HG02938 (cell line): ENCODE results near the gene ABHD17C.

ENCODE experiments used
- ATAC-seq: cut with Tn5 transposase; IDR thresholded peaks from one replicate; pipeline ENCODE4 v1.9.1; 2021; ENCODE audit warnings: mild to moderate bottlenecking, moderate library complexity; ENCODE audit not compliant: unreplicated experiment

ABHD17C gene

DNA sequence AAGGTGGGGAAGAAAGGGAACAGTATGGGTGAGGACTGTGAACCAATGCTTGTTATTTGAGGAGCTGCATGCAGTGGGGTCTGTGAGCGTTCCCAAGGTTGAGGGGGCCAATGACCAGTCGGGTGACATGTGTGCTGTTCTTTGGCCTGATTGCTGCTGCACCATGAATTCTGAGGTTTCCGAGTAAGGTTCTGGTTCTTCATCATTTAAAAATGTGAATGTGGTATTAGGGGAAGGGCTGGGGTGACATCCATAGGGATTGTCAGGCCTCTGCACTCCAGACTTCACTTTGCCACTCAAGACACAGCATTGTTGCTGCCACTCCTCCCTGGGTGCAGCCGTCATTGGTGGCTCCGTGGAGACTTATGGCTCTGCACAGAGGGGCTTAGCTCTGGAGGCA is 32.5 kb downstream of the ABHD17C start:
- no peak for ATAC-seq

GRCh38 chr15:80730387-80730786 is 35.3 kb downstream of the ABHD17C start:
- ATAC-seq = no peak

GRCh38 chr15:80730926-80731325 is 35.8 kb downstream of the ABHD17C start:
- no peak for ATAC-seq

GRCh38 chr15:80732167-80732566 is 37.1 kb downstream of the ABHD17C start:
- ATAC-seq = no peak

DNA sequence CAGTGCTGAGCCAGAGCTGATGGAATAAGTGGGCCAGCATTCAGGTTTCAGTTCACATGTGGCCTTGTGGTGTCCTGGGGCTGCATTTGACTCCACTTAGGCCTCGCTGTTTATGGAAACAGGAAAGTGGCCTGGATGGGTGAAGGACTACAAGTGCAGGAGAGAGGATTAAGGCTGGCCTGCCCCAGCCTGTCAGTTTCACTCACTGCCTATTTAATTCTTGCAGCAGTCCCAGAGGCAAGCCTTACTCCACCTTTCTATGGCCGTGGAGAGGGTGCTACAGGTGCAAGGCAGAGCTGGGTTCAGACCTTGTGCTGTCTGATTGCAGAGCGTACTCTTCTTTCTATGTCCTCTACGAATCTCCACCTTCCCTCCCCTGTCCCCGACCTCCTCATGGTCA is 37.7 kb downstream of the ABHD17C start:
- ATAC-seq = no peak

DNA sequence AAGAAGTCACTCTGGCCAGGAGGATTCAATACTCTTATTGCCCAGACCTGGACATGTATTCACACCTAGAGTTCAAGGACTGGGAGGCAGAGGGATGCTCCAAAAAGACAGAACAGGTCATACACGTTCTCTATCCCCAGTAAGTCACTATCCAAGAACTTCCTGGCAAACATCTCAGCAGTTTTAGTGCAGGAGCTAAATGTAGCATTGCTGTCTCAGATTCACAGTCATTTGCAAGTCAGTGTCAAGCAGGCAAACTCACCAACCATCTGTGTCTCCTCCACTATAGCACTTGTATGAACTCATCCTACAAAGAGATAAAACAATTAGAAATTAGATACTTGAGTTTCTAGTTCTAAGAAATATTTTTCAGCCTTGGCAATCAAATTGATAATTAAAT is 38.4 kb downstream of the ABHD17C start:
- ATAC-seq = no peak

- no peak for ATAC-seq
Observed at GRCh38 chr15:80735344-80735743, 40.2 kb downstream of the ABHD17C start.

DNA sequence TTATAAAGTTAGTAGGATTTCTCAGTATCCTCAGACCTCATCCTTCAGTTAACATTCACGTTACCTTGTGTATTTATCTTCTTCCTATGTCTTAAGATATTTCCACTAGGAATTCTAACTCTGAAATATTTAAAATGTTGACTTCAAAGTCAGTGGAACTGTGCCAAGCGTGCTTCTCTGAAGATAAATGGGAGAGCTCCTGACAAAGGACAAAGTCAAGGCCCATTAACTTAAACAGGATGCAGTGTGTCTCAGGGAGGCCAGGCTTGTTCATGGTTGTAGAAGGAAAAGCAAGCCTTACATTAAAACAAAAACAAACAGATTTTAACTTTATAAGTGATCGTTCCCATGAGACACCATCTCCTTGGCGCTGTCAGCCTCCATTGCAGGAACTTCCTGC is 41.5 kb downstream of the ABHD17C start:
- ATAC-seq = no peak

DNA sequence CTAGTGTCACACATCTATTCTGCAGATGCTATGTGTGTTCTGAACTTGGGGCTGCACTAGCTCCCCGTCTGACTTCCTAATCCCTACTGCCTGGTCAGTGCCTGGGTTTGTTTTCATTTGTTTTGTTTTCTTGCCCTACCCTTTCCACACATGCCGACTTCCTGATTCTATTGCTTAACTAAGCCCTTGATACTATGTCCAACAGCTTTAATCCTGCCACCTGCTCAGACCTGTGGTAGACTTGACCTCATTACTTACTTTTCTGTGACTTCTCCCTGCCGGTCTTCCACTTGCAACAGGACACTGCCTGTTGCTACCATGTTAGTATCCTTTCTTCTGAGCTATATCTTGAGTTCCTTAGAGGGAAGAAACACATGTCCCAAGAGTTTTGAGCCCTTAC is 44.8 kb downstream of the ABHD17C start:
- no peak for ATAC-seq

GRCh38 chr15:80742081-80742480 is 47.0 kb downstream of the ABHD17C start:
- no peak for ATAC-seq

- ATAC-seq = no peak
Observed at GRCh38 chr15:80743189-80743833, 48.2 kb downstream of the ABHD17C start.

- ATAC-seq = no peak
Observed at GRCh38 chr15:80744415-80744814, 49.3 kb downstream of the ABHD17C start.

DNA sequence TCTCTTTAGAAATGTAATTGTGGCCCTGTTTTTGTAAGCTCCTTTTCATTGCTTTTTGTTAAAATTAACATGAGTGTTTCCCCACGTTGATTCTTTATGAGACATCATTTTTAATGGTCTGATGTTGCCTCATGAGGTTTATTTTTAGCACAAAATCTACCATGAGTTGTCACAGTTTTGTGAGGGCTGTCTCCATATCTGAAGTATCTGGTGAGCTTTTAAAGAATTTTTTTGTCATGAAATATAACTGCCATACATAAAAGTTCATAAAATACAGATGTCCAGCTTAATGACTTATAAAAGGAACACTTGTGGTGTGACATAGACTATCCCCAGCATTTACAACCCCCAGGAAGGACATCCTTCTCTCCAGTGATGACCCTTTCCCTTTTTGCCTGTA is 49.7 kb downstream of the ABHD17C start:
- no peak for ATAC-seq

DNA sequence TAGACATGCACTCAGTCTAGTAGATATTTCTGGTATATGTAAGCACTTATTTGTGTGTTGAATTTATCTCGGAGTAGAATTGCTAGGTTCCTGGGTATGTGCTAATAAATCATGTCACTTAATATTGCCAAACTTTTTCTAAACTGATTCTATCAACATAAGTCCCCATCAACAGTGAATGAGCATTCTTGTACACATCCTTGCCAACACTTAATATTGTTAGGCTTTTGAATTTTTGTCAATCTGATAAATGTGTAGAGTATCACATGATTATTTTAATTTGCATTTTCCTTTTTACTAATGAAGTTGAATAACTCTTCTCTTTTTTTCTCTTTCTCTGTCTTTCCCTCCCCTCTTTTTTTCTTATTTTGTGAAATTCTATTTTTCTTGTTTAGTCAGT is 50.8 kb downstream of the ABHD17C start:
- no peak for ATAC-seq

- no peak for ATAC-seq
Observed at GRCh38 chr15:80747317-80748053, 52.4 kb downstream of the ABHD17C start.

DNA sequence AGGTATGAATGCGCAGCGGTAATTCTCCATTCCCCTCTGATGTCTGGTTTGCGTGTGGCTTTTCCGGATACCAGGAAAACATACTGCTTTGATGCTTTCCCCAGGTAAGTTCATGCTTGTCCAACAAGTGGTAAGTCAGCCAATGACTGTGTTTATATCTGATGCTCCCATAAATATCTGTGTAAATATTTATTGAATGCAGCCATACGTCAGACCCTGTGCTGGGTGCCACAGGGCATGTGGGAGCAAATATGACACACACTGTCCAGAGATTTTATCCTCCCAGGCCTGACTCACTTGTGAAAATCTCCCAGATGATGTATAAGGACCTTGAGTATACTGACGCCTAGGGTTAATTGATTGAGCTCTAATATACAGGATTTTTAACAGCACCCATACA is 54.5 kb downstream of the ABHD17C start:
- no peak for ATAC-seq

DNA sequence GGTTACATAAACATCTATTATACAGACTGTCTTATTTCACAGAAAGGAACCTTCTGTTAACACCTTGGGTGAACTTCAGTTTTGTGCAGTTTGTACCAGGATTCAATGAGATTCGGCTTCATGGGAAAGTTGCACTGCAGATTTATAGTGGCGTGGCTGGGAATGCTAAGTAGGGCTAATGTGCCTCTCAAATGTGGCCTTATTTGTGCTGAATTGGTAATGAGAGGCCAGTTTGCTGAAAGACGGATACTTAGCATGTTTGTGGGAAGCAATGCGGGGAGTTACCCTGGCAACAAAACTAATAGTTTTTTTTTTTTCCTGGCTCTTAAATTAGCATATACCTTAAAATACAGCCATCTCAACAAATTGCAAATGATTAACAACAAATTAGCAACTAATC is 55.5 kb downstream of the ABHD17C start:
- no peak for ATAC-seq

GRCh38 chr15:80752204-80752603 is 57.1 kb downstream of the ABHD17C start:
- no peak for ATAC-seq

- no peak for ATAC-seq
Observed at GRCh38 chr15:80753161-80753560, 58.1 kb downstream of the ABHD17C start.

DNA sequence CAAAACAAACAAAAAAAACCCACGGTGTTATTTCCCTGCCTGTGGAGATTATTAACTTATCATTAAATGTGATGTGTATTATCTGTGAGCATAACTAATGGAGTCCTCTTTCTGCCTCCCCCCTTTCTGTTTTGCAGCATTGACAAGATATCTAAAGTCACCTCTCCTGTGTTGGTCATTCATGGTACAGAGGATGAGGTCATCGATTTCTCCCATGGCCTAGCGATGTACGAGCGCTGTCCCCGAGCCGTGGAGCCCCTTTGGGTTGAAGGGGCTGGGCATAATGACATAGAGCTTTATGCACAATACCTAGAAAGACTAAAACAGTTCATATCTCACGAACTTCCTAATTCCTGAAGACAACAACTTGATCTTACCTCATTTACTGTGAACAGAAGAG is 58.9 kb downstream of the ABHD17C start:
- ATAC-seq = no peak

- ATAC-seq = no peak
Observed at GRCh38 chr15:80755885-80756284, 60.8 kb downstream of the ABHD17C start.

GRCh38 chr15:80758130-80758745 is 63.1 kb downstream of the ABHD17C start:
- no peak for ATAC-seq
